A673 (cell line): Measurements from ENCODE around the gene RNASET2. TPM values are rescaled to one million over a fixed set of nuclear protein-coding genes. Genes with fewer than 3 reads are reported as not detected.
"Not testable (repeated sequence)": the region's sequence is repeated elsewhere in the genome, so short reads cannot be mapped to it uniquely, and the experiment has no call there.

Experiments
- BruUV-seq: library from RNA; stranded (reverse); fragments of 400-500 nt; replicated peaks from 2 replicates; lab custom pipeline; 2021; lab: Mats Ljungman, UMichigan
- CTCF ChIA-PET: fragments of 300-600 bp; sonication (Branson Sonifier 250); formaldehyde crosslinking; loops from one replicate; lab custom pipeline; 2022; ENCODE audit warnings: antibody characterized with exemption; lab: Charles Lee
- POLR2A ChIA-PET: fragments of 300-600 bp; sonication (Branson Sonifier 250); formaldehyde crosslinking; loops from one replicate; lab custom pipeline; 2022; ENCODE audit warnings: antibody characterized with exemption; ENCODE audit not compliant: low non-redundant PET; lab: Charles Lee
- DNase-seq: peaks from one replicate; pipeline ENCODE4 v3.0.0-alpha.2; 2015; ENCODE audit warnings: low spot score
- H3K27ac ChIP-seq: fragments of 200-600 bp; sonication (generic); 2 replicates; pipeline ENCODE4 v1.5.1; 2016; ENCODE audit warnings: mixed run types, low read depth, mild to moderate bottlenecking, mixed read lengths, antibody characterized with exemption, low read length; ENCODE audit not compliant: poor library complexity, severe bottlenecking
- H3K27me3 ChIP-seq: fragments of 200-600 bp; sonication (generic); replicated peaks from 2 replicates; pipeline ENCODE4 v1.6.1; 2017; ENCODE audit warnings: mixed run types, low read depth, mild to moderate bottlenecking, mixed read lengths, antibody characterized with exemption, low read length; ENCODE audit not compliant: insufficient read depth, poor library complexity
- H3K36me3 ChIP-seq: fragments of 200-600 bp; sonication (generic); 2 replicates; pipeline ENCODE4 v1.6.1; 2016; ENCODE audit warnings: mixed run types, mild to moderate bottlenecking, mixed read lengths, antibody characterized with exemption, low read length; ENCODE audit not compliant: insufficient read depth, poor library complexity, severe bottlenecking
- H3K4me1 ChIP-seq: fragments of 200-600 bp; sonication (generic); 2 replicates; pipeline ENCODE4 v1.6.1; 2017; ENCODE audit warnings: mixed run types, mild to moderate bottlenecking, mixed read lengths, antibody characterized with exemption, low read length; ENCODE audit not compliant: insufficient read depth, poor library complexity, severe bottlenecking
- H3K4me3 ChIP-seq: fragments of 200-600 bp; sonication (generic); 2 replicates; pipeline ENCODE4 v1.5.1; 2016; ENCODE audit warnings: low read depth, mixed run types, mild to moderate bottlenecking, mixed read lengths, low read length; ENCODE audit not compliant: poor library complexity, severe bottlenecking
- H3K9me3 ChIP-seq: fragments of 200-600 bp; sonication (generic); 2 replicates; pipeline ENCODE4 v1.6.1; 2016; ENCODE audit warnings: mixed run types, low read depth, mild to moderate bottlenecking, mixed read lengths, antibody characterized with exemption, low read length; ENCODE audit not compliant: poor library complexity, severe bottlenecking
- CTCF ChIP-seq: fragments of 300-800, 200-600 bp; sonication (generic); conservative IDR thresholded peaks from 2 replicates; pipeline ENCODE4 v1.5.1; 2017; ENCODE audit warnings: low read depth, mild to moderate bottlenecking, antibody characterized with exemption, low read length, moderate library complexity, mixed read lengths
- EZH2 ChIP-seq: fragments of 200-600 bp; sonication (generic); IDR thresholded peaks from 2 replicates; pipeline ENCODE4 v1.6.1; 2017; ENCODE audit warnings: borderline replicate concordance, low read depth, mild to moderate bottlenecking, mixed read lengths, antibody characterized with exemption, low read length; ENCODE audit not compliant: poor library complexity, severe bottlenecking
- intact Hi-C: fragments of 100-400 bp; cut with micrococcal nuclease; formaldehyde crosslinking; loops from one replicate; pipeline ENCODE4 v1.10.0; 2022; ENCODE audit not compliant: unreplicated experiment
- total RNA-seq: library from RNA; stranded (reverse); gene quantifications from 2 replicates; pipeline ENCODE4 v1.2.3, GENCODE V29; 2021

The RNASET2 gene
- total RNA-seq, 1 experiment from 2014 or later, result 5.7 TPM

GRCh38 chr6:166921570-166921969 is 34.8 kb downstream of the RNASET2 start:
- TF ChIP-seq CTCF (no peak), EZH2 (no peak)
- ChIA-PET POLR2A (no interaction called here), CTCF (no interaction called here)
- H3K27ac ChIP-seq, result no peak overlapping the region
- H3K36me3 ChIP-seq, result no peaks in the 10 kb centered on the region
- no peaks in the 10 kb centered on the region for H3K4me1 ChIP-seq
- no TSS peak for BruUV-seq
- H3K27me3 ChIP-seq, result no peaks in the 10 kb centered on the region
- no peak overlapping the region for H3K4me3 ChIP-seq
- DNase-seq, result no peak
- H3K9me3 ChIP-seq, result peaks cover 2% of the 10 kb centered on the region
- intact Hi-C loops, result no loop called here

- H3K4me1 ChIP-seq, result no peaks in the 10 kb centered on the region
- TF ChIP-seq CTCF, result no peak
- TF ChIP-seq EZH2, result no peak
- no peaks in the 10 kb centered on the region for H3K27me3 ChIP-seq
- H3K9me3 ChIP-seq, result peaks cover 4% of the 10 kb centered on the region
- no TSS peak for BruUV-seq
- H3K27ac ChIP-seq, result no peak overlapping the region
- DNase-seq, result no peak
- ChIA-PET CTCF (no interaction called here), POLR2A (no interaction called here)
- H3K4me3 ChIP-seq, result no peak overlapping the region
- H3K36me3 ChIP-seq, result no peaks in the 10 kb centered on the region
- intact Hi-C loops, result no loop called here
These were observed 39.5 kb downstream of the RNASET2 start for GRCh38 chr6:166916824-166917223.

- H3K36me3 ChIP-seq, H3K4me1 ChIP-seq, H3K4me3 ChIP-seq, BruUV-seq, CTCF ChIA-PET, H3K27ac ChIP-seq, H3K27me3 ChIP-seq, intact Hi-C loops, DNase-seq, POLR2A ChIA-PET, H3K9me3 ChIP-seq: not testable (repeated sequence)
These were observed 40.9 kb downstream of the RNASET2 start for GRCh38 chr6:166915484-166915883.

- POLR2A ChIA-PET, H3K4me3 ChIP-seq, DNase-seq, H3K4me1 ChIP-seq, CTCF ChIA-PET, intact Hi-C loops, H3K9me3 ChIP-seq, H3K36me3 ChIP-seq, BruUV-seq, H3K27me3 ChIP-seq, H3K27ac ChIP-seq: not testable (repeated sequence)
These were observed 41.4 kb downstream of the RNASET2 start for GRCh38 chr6:166914952-166915351.
